Inflammatory macrophage treated with lipopolysaccharide for 4 hours (primary cell): ENCODE measurements around the gene ZEB2.

ENCODE experiments used
- DNase-seq: peaks from one replicate; pipeline ENCODE4 v3.0.0-alpha.2; 2020

The ZEB2 gene

GRCh38 chr2:144519934-144520731, at the start of gene ZEB2:
Gene ZEB2 (minus strand): TSS chr2:144520119. CDS start chr2:144517350, 2,769 bp downstream.
- DNase-seq: peak; percentile 67

GRCh38 chr2:144567745-144568144, 47.8 kb upstream of the ZEB2 start:
- no peak for DNase-seq

- no peak for DNase-seq
Measured at GRCh38 chr2:144566448-144566847, 46.5 kb upstream of the ZEB2 start.

- peak; percentile 61 for DNase-seq
Measured at GRCh38 chr2:144560251-144560650, 40.3 kb upstream of the ZEB2 start.

GRCh38 chr2:144559681-144560080, 39.8 kb upstream of the ZEB2 start:
- DNase-seq: no peak

- no peak for DNase-seq
Measured at GRCh38 chr2:144559242-144559641, 39.3 kb upstream of the ZEB2 start.

- no peak for DNase-seq
Measured at GRCh38 chr2:144554492-144555210, 34.7 kb upstream of the ZEB2 start.

GRCh38 chr2:144553379-144553778, 33.5 kb upstream of the ZEB2 start:
- DNase-seq: no peak

- DNase-seq: no peak
Measured at GRCh38 chr2:144552821-144553220, 32.9 kb upstream of the ZEB2 start.

GRCh38 chr2:144550911-144551310, 31.0 kb upstream of the ZEB2 start:
- DNase-seq: no peak

- no peak for DNase-seq
Measured at GRCh38 chr2:144550084-144550483, 30.2 kb upstream of the ZEB2 start.

GRCh38 chr2:144548532-144549191, 28.7 kb upstream of the ZEB2 start:
- no peak for DNase-seq

GRCh38 chr2:144548088-144548487, 28.2 kb upstream of the ZEB2 start:
- peak; percentile 12 for DNase-seq

- DNase-seq: no peak
Measured at GRCh38 chr2:144547494-144547893, 27.6 kb upstream of the ZEB2 start.

- no peak for DNase-seq
Measured at GRCh38 chr2:144546933-144547332, 27.0 kb upstream of the ZEB2 start.

- no peak for DNase-seq
Measured at GRCh38 chr2:144545787-144546186, 25.9 kb upstream of the ZEB2 start.

GRCh38 chr2:144544053-144544452, 24.1 kb upstream of the ZEB2 start:
- no peak for DNase-seq

GRCh38 chr2:144541396-144541795, 21.5 kb upstream of the ZEB2 start:
- DNase-seq: no peak

- no peak for DNase-seq
Measured at GRCh38 chr2:144539289-144539782, 19.4 kb upstream of the ZEB2 start.

- no peak for DNase-seq
Measured at GRCh38 chr2:144535300-144535699, 15.4 kb upstream of the ZEB2 start.

GRCh38 chr2:144533221-144533620, 13.3 kb upstream of the ZEB2 start:
- DNase-seq: no peak

GRCh38 chr2:144530596-144530995, 10.7 kb upstream of the ZEB2 start:
- DNase-seq: no peak

GRCh38 chr2:144529841-144530240, 9.9 kb upstream of the ZEB2 start:
- no peak for DNase-seq

- DNase-seq: no peak
Measured at GRCh38 chr2:144528108-144528507, 8.2 kb upstream of the ZEB2 start.
